ENCODE data around the gene MTA1. TPM values are rescaled to one million over a fixed set of nuclear protein-coding genes. Genes with fewer than 3 reads are reported as not detected.

The MTA1 gene
- total RNA-seq, 1 donor from 2014 or later = 118 TPM

- Histone ChIP-seq H3K9me3 (no peaks in the 10 kb centered on the region), H3K4me1 (peaks cover 17 to 43% of the 10 kb centered on the region in 2 donors), H3K27me3 (no peaks in the 10 kb centered on the region), H3K27ac (peak overlapping the region; percentile 96 to 99), H3K4me3 (peak overlapping the region; percentile 65 to 91), H3K36me3 (peaks cover 23 to 26% of the 10 kb centered on the region in 2 donors)
- no peak for TF ChIP-seq CTCF (IDR thresholded peaks at IDR 0.05)
- intact Hi-C loops (cut with DNase I) = loop anchor here (2.0 to 10.0 kb wide), 3 partner anchors 15 to 231 kb away; partner anchors contain the start of genes BTBD6 and TEDC1
- DNase-seq (ENCODE audit: low spot score in 2 of 2) = peak in 1 of 2 donors; percentile 88
Measured at GRCh38 chr14:105475269-105476096, 55.9 kb downstream of the MTA1 start.

- intact Hi-C loops (cut with DNase I) = loop anchor here (10.0 kb wide), 1 partner anchor 231 kb away; the partner anchor contains the start of gene BTBD6
- H3K27me3 ChIP-seq = no peaks in the 10 kb centered on the region
- H3K9me3 ChIP-seq = no peaks in the 10 kb centered on the region
- no peak for DNase-seq (ENCODE audit: low spot score in 2 of 2)
- TF ChIP-seq CTCF (IDR thresholded peaks at IDR 0.05) = no peak
- H3K36me3 ChIP-seq = peaks cover 17 to 19% of the 10 kb centered on the region in 2 donors
- H3K4me1 ChIP-seq = peaks cover 18 to 49% of the 10 kb centered on the region in 2 donors
- peak overlapping the region; percentile 65 to 91 for H3K4me3 ChIP-seq
- H3K27ac ChIP-seq = peak overlapping the region; percentile 96 to 99
Measured at GRCh38 chr14:105476097-105476830, 56.6 kb downstream of the MTA1 start.

- H3K27ac ChIP-seq = peak overlapping the region; percentile 96 to 99
- peak overlapping the region; percentile 65 to 91 for H3K4me3 ChIP-seq
Measured at GRCh38 chr14:105476831-105477659, 57.4 kb downstream of the MTA1 start.

GRCh38 chr14:105477660-105478397 is 58.2 kb downstream of the MTA1 start:
- TF ChIP-seq CTCF (IDR thresholded peaks at IDR 0.05) = no peak
- H3K4me3 ChIP-seq = peak overlapping the region; percentile 65 to 91
- no peaks in the 10 kb centered on the region for H3K9me3 ChIP-seq
- H3K27ac ChIP-seq = peak overlapping the region; percentile 1 to 96
- DNase-seq (ENCODE audit: low spot score in 2 of 2) = no peak
- H3K36me3 ChIP-seq = peaks cover 17 to 19% of the 10 kb centered on the region in 2 donors
- intact Hi-C loops (cut with DNase I) = loop anchor here (10.0 kb wide), 1 partner anchor 233 kb away; the partner anchor contains the start of gene BTBD6
- H3K27me3 ChIP-seq = no peaks in the 10 kb centered on the region
- peaks cover 22 to 50% of the 10 kb centered on the region in 2 donors for H3K4me1 ChIP-seq

More at GRCh38 chr14:105476831-105477659, 57.4 kb downstream of the MTA1 start:
- H3K9me3 ChIP-seq = no peaks in the 10 kb centered on the region
- H3K36me3 ChIP-seq = peaks cover 17 to 19% of the 10 kb centered on the region in 2 donors
- TF ChIP-seq CTCF (IDR thresholded peaks at IDR 0.05) = no peak
- no peak for DNase-seq (ENCODE audit: low spot score in 2 of 2)
- intact Hi-C loops (cut with DNase I) = loop anchor here (10.0 kb wide), 1 partner anchor 232 kb away; the partner anchor contains the start of gene BTBD6
- H3K4me1 ChIP-seq = peaks cover 15 to 50% of the 10 kb centered on the region in 2 donors
- no peaks in the 10 kb centered on the region for H3K27me3 ChIP-seq
